Measurements from ENCODE around the gene C11orf71.

The C11orf71 gene

DNA sequence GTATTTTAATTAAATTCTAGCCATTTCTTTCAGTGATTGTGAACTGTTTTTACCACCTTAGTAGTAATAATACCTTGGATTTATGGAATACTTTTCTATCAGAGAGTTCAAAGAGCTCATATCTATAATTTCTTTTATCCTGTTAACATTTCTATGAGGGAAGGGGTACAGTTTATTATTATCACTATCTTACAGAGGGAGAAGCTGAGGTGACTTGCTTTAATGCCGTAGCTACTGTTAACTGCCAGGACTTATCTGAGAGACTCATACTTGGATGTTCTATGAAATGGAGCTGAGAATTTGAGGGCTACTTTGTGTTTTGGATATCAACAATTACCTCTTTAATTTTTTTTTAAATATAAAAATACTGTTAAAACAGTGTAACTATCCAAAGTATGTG, 42.2 kb upstream of the C11orf71 start:
- no peak overlapping the region for H3K4me3 Mint-ChIP-seq
- TF ChIP-seq, protein P1, sequence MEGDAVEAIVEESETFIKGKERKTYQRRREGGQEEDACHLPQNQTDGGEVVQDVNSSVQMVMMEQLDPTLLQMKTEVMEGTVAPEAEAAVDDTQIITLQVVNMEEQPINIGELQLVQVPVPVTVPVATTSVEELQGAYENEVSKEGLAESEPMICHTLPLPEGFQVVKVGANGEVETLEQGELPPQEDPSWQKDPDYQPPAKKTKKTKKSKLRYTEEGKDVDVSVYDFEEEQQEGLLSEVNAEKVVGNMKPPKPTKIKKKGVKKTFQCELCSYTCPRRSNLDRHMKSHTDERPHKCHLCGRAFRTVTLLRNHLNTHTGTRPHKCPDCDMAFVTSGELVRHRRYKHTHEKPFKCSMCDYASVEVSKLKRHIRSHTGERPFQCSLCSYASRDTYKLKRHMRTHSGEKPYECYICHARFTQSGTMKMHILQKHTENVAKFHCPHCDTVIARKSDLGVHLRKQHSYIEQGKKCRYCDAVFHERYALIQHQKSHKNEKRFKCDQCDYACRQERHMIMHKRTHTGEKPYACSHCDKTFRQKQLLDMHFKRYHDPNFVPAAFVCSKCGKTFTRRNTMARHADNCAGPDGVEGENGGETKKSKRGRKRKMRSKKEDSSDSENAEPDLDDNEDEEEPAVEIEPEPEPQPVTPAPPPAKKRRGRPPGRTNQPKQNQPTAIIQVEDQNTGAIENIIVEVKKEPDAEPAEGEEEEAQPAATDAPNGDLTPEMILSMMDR (IDR thresholded peaks at IDR 0.05) = no peak
- H3K9me3 Mint-ChIP-seq = no peaks in the 10 kb centered on the region
- peaks cover 39% of the 10 kb centered on the region for H3K36me3 Mint-ChIP-seq (ENCODE audit: low read depth)
- no peaks in the 10 kb centered on the region for H3K27me3 Mint-ChIP-seq (ENCODE audit: low read depth, poor library complexity)
- no peak for DNase-seq
- H3K27ac Mint-ChIP-seq = no peak overlapping the region
- peaks cover 55% of the 10 kb centered on the region for H3K4me1 Mint-ChIP-seq

- H3K4me3 Mint-ChIP-seq = peak overlapping the region; percentile 93
- no peak for DNase-seq
- H3K4me1 Mint-ChIP-seq = peaks cover 55% of the 10 kb centered on the region
- TF ChIP-seq, protein P1 (IDR thresholded peaks at IDR 0.05) = no peak
- peaks cover 33% of the 10 kb centered on the region for H3K36me3 Mint-ChIP-seq (ENCODE audit: low read depth)
- no peaks in the 10 kb centered on the region for H3K27me3 Mint-ChIP-seq (ENCODE audit: low read depth, poor library complexity)
- H3K9me3 Mint-ChIP-seq = no peaks in the 10 kb centered on the region
- no peak overlapping the region for H3K27ac Mint-ChIP-seq
Measured at GRCh38 chr11:114441921-114442320, 41.6 kb upstream of the C11orf71 start.

DNA sequence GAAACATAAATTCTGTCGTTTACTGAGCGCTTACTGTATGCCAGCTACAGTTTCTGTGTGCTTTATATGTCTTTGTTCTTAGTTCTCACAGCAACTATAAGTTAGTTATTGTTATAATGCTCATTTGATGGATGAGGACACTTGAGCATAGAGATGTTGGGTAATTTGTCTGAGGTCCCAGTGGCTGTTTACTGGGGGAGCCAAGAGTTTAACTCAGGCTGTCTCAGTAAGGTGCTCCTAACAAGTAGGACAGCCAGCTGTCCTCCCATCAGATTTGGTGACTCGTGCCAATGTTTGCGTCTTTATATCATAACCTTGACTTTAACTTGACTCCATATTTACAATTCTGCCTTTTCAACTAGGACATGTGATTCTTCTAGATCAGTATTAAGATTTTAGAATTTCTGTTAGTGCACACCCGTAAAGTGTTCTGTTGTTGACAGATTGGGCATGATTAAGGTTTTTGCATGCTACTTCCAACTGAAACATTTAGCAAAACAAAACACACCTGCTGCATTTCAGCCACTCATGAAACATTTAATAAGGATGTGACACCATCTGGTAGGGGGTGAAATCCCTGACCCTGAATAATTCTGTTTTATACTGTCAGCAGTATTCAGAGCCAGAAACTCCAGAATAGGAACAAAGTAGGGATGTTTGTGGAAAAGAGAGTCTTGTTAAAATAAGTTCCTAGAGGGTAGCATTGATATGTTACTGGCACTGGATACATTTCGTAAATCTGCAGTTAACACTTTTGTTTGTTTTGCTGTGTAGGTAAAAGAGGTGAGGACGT, 40.9 kb upstream of the C11orf71 start:
- Mint-ChIP-seq H3K36me3 (ENCODE audit: low read depth) (peaks cover 25% of the 10 kb centered on the region), H3K9me3 (no peaks in the 10 kb centered on the region), H3K27ac (no peak overlapping the region), H3K27me3 (ENCODE audit: low read depth, poor library complexity) (no peaks in the 10 kb centered on the region), H3K4me1 (peaks cover 55% of the 10 kb centered on the region), H3K4me3 (peak overlapping the region; percentile 93)
- DNase-seq = no peak
- TF ChIP-seq, protein P1 (IDR thresholded peaks at IDR 0.05) = no peak

GRCh38 chr11:114440121-114440860, 40.0 kb upstream of the C11orf71 start:
- no peaks in the 10 kb centered on the region for H3K27me3 Mint-ChIP-seq (ENCODE audit: low read depth, poor library complexity)
- peaks cover 55% of the 10 kb centered on the region for H3K4me1 Mint-ChIP-seq

DNA sequence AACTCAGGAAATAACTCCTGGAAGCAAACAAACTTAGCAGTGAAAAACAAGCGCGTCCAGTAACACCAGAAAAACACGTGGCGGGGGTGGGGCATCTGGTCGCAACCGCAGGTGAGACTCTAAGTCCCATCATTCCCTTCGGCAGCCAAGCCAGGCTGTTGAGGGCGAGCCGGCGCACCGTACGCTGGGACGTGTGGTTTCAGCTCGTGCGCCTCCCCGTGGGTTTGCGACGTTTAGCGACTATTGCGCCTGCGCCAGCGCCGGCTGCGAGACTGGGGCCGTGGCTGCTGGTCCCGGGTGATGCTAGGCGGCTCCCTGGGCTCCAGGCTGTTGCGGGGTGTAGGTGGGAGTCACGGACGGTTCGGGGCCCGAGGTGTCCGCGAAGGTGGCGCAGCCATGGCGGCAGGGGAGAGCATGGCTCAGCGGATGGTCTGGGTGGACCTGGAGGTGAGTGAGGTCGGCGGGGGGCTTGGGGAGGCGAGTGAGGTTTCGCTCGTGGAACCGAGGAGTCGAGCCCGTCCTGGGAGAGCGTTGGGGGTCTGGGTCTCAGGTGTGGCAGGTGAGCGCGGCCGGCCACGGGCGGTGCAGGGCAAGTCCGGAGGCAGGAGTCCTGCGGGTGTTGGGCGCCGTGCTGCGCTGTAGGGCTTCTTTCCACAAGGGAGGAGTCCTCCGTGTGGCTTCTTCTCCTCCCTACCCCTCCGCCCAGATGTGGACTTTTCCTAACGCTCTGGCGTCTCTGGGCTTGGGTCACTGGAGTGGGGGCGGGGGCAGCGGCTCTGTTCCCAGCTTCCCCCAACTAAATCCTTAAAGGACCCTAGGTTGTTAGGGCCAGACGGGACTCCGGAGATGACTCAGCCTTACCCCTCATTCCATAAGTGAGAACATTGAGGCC, 39.2 kb upstream of the C11orf71 start, which contains the start of gene REXO2:
Gene REXO2, plus strand, starts transcription at position 239 of the 892 bp plus-strand sequence. Its CDS starts 62 bp downstream, at position 301.
- TF ChIP-seq, protein P1 (IDR thresholded peaks at IDR 0.05) = no peak
- H3K27me3 Mint-ChIP-seq (ENCODE audit: low read depth, poor library complexity) = no peaks in the 10 kb centered on the region
- H3K4me3 Mint-ChIP-seq = peak within 1 kb of the TSS; percentile 93
- peak; percentile 91 for DNase-seq
- peaks cover 55% of the 10 kb centered on the region for H3K4me1 Mint-ChIP-seq
- H3K27ac Mint-ChIP-seq = peak within 1 kb of the TSS; percentile 93
- H3K36me3 Mint-ChIP-seq (ENCODE audit: low read depth) = peaks cover 15% of the 10 kb centered on the region
- no peaks in the 10 kb centered on the region for H3K9me3 Mint-ChIP-seq

More at GRCh38 chr11:114440121-114440860, 40.0 kb upstream of the C11orf71 start:
- Mint-ChIP-seq H3K27ac (peak overlapping the region; percentile 93), H3K4me3 (peak overlapping the region; percentile 93), H3K36me3 (ENCODE audit: low read depth) (peaks cover 17% of the 10 kb centered on the region), H3K9me3 (no peaks in the 10 kb centered on the region)
- no peak for DNase-seq
- TF ChIP-seq, protein P1 (IDR thresholded peaks at IDR 0.05) = no peak
